Myometrial cell (primary cell): ENCODE data around the gene PCDHGB7. TPM values are rescaled to one million over a fixed set of nuclear protein-coding genes. Genes with fewer than 3 reads are reported as not detected.

ENCODE experiments used
- total RNA-seq: library from RNA; depleted of rRNA; stranded (reverse); fragments of >200 nt; gene quantifications from 2 replicates; pipeline ENCODE4 v1.2.3, GENCODE V29; 2015

Gene PCDHGB7
- 4.3 and 6.0 TPM in 2 replicates for total RNA-seq

GRCh38 chr5:141417494-141418172, at the start of gene PCDHGB7:
Gene PCDHGB7, plus strand, starts transcription at chr5:141417677. Its CDS starts 183 bp downstream, at chr5:141417860.

DNA sequence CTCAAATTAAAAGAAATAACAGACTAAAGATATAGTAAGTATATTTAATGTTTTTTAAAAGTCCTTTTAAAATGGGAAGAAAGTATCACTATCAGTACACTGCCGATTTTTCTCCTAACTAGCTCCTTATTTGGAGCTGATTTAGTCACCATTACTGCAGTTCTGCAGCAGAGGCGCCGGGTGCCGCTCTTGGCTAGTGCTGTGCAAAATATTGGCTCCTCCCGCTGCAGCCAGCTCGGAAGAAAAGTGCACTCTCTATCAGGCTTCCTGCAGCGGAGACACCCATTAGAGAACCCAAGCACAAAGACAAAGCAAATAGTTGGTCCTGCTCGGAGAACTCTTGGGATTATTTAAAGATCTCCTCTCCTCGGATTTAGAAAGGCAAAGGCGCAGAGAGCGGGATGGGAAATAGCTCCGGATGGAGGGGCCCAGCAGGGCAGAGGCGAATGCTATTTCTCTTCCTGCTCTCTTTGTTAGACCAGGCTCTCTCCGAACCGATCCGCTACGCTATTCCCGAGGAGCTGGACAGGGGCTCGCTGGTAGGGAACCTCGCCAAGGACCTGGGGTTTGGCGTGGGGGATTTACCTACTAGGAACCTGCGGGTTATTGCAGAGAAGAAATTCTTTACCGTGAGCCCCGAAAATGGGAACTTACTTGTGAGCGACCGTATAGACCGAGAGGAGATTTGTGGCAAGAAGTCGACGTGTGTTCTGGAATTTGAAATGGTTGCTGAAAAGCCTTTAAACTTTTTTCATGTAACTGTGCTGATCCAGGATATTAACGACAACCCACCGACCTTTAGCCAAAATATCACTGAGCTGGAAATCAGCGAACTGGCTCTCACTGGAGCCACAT, 47.3 kb upstream of the PCDHGB7 start, which contains the start of gene PCDHGB3:
Gene PCDHGB3 (plus strand): TSS at position 249 of the 855 bp plus-strand sequence. CDS start 153 bp downstream, at position 402.

GRCh38 chr5:141373673-141374317, 43.7 kb upstream of the PCDHGB7 start, which contains the start of gene PCDHGA6:
Gene PCDHGA6, plus strand, starts transcription at chr5:141373891. Its CDS starts 193 bp downstream, at chr5:141374084.

GRCh38 chr5:141382469-141383294, 34.8 kb upstream of the PCDHGB7 start, which contains the start of gene PCDHGA7:
Gene PCDHGA7, plus strand, starts transcription at chr5:141382742. Its CDS starts 158 bp downstream, at chr5:141382900.

DNA sequence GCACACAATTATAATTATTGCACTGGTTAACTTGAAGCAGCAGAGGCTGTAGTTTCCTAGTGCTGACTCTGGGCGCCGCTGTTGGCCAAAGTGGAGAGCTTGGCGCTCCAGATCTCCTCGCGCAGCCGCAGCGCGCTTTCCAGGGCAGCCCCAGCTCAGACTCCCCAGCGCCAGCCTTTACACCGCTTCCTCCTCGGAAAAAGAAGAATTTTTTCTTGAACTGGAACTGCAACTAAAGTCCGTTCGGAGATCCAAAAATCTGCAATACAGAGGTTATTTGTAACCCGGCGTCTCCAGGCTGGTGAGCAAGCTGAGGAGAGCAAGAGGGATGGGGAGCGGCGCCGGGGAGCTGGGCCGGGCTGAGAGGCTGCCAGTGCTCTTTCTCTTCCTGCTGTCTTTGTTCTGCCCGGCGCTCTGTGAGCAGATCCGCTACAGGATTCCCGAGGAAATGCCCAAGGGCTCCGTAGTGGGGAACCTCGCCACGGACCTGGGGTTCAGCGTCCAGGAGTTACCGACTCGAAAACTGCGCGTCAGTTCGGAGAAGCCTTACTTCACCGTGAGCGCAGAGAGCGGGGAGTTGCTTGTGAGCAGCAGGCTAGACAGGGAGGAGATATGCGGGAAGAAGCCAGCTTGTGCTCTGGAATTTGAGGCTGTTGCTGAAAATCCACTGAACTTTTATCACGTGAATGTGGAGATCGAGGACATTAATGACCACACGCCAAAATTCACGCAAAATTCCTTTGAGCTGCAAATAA, 29.7 kb upstream of the PCDHGB7 start, which contains the start of gene PCDHGB4:
Gene PCDHGB4 (plus strand): TSS at position 142 of the 755 bp plus-strand sequence. CDS start 187 bp downstream, at position 329.

DNA sequence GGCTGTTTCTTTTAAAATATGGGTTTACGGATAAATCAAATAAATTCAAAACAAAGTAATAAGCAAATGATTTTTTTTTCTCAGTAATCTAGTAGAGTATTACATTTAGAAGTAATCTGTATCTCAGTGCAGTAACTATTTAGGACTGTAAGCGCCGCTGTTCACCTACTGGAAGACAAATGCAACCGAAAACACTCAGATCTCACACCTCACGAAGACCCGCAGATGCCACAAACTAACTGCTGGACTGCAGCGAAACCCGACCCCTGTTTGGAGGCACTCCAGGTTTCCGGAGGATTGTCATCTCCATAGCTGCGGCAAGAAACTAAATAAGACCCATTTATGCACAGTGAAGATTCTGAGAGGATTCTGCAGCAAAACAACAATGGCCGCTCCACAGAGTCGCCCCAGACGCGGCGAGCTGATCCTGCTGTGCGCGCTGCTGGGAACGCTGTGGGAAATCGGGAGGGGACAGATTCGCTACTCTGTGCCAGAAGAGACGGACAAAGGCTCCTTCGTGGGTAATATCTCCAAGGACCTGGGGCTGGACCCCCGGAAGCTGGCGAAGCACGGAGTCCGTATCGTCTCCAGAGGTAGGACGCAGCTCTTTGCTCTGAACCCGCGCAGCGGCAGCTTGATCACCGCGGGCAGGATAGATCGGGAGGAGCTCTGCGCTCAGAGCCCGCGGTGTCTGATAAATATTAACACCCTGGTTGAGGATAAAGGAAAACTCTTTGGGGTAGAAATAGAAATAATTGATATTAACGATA, 24.9 kb upstream of the PCDHGB7 start, which contains the start of gene PCDHGA8:
Gene PCDHGA8 (plus strand): TSS at position 205 of the 770 bp plus-strand sequence. CDS start 181 bp downstream, at position 386.

GRCh38 chr5:141397756-141398551, 19.5 kb upstream of the PCDHGB7 start, which contains the start of gene PCDHGB5:
Gene PCDHGB5, plus strand, starts transcription at chr5:141397947. Its CDS starts 181 bp downstream, at chr5:141398128.

GRCh38 chr5:141402553-141403243, 14.8 kb upstream of the PCDHGB7 start, which contains the start of gene PCDHGA9:
Gene PCDHGA9, plus strand, starts transcription at chr5:141402778. Its CDS starts 175 bp downstream, at chr5:141402953.

GRCh38 chr5:141407790-141408505, 9.5 kb upstream of the PCDHGB7 start, which contains the start of gene PCDHGB6:
Gene PCDHGB6, plus strand, starts transcription at chr5:141408021. Its CDS starts 182 bp downstream, at chr5:141408203.

GRCh38 chr5:141412854-141413539, 4.5 kb upstream of the PCDHGB7 start, which contains the start of gene PCDHGA10:
Gene PCDHGA10, plus strand, starts transcription at chr5:141412987. Its CDS starts 189 bp downstream, at chr5:141413176.

DNA sequence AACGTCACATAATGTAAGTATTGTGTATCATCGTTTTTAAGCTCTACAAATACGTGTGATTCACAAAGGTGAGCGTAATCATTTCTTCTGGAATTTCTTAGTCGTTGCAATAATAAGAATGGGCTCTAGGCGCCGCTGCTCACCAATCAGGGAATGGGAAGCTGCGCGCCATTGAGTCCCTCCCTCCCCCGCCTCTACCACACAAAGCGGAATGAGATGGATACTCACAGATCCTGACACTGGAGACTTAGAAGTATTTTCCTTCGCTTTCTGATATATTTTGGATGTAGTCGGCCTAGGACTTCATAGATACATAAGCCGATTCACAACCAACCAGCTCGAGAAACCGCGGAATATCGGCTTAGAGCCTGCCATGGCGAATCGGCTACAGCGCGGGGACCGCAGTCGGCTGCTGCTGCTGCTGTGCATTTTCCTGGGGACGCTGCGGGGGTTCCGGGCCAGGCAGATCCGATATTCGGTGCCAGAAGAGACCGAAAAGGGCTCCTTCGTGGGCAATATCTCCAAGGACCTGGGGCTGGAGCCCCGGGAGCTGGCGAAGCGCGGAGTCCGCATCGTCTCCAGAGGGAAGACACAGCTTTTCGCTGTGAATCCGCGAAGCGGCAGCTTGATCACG, 3.5 kb downstream of the PCDHGB7 start, which contains the start of gene PCDHGA11:
Gene PCDHGA11 (plus strand): TSS at position 197 of the 634 bp plus-strand sequence. CDS start 177 bp downstream, at position 374.

DNA sequence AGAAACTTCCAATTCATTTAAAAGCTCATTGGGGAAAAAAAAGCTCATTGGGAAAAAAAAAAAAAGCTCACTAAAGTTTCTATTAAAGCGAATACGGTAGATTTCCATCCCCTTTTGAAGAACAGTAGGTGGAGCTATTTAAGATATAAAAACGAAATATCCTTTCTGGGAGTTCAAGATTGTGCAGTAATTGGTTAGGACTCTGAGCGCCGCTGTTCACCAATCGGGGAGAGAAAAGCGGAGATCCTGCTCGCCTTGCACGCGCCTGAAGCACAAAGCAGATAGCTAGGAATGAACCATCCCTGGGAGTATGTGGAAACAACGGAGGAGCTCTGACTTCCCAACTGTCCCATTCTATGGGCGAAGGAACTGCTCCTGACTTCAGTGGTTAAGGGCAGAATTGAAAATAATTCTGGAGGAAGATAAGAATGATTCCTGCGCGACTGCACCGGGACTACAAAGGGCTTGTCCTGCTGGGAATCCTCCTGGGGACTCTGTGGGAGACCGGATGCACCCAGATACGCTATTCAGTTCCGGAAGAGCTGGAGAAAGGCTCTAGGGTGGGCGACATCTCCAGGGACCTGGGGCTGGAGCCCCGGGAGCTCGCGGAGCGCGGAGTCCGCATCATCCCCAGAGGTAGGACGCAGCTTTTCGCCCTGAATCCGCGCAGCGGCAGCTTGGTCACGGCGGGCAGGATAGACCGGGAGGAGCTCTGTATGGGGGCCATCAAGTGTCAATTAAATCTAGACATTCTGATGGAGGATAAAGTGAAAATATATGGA, 13.0 kb downstream of the PCDHGB7 start, which contains the start of gene PCDHGA12:
Gene PCDHGA12 (plus strand): TSS at position 176 of the 782 bp plus-strand sequence. CDS start 253 bp downstream, at position 429.

